Measurements from ENCODE around the gene MERTK. TPM values are rescaled to one million over a fixed set of nuclear protein-coding genes. Genes with fewer than 3 reads are reported as not detected.

Gene MERTK
- total and polyA plus RNA-seq, 2 of the 13 experiments (the other 11 are each of a cell fraction or from before 2014, with no cell fraction given) = 37.3 to 44.7 TPM

- TF ChIP-seq HIC2 (CRISPR knock-in tag; IDR thresholded peaks at IDR 0.05; ENCODE audit: low read depth) (no peak; the same call in 1 of the 2 replicates), ZNF138 (CRISPR knock-in tag; IDR thresholded peaks at IDR 0.05; ENCODE audit: low read depth) (no peak; the same call in 1 of the 2 replicates), TEF (CRISPR knock-in tag; IDR thresholded peaks at IDR 0.05) (0 out of 2 replicates have a peak, but pooled peaks have one; percentile 72), ZSCAN20 (CRISPR knock-in tag; IDR thresholded peaks at IDR 0.05; ENCODE audit: borderline replicate concordance) (peak; percentile 47; the same call in 1 of the 2 replicates), CTCF (CRISPR knock-in tag; IDR thresholded peaks at IDR 0.05) (peak; percentile 28; the same call in 1 of the 2 replicates), ATRX (CRISPR knock-in tag; IDR thresholded peaks at IDR 0.05; ENCODE audit: borderline replicate concordance) (no peak), TEAD2 (CRISPR knock-in tag; IDR thresholded peaks at IDR 0.05) (no peak), ZNF607 (CRISPR knock-in tag; IDR thresholded peaks at IDR 0.05; ENCODE audit: borderline replicate concordance) (peak; percentile 85; the same call in 1 of the 2 replicates), RARG (CRISPR knock-in tag; IDR thresholded peaks at IDR 0.05; ENCODE audit: low read depth) (0 out of 2 replicates have a peak, but pooled peaks have one; percentile 33), ZBTB1 (CRISPR knock-in tag; IDR thresholded peaks at IDR 0.05; ENCODE audit: borderline replicate concordance) (no peak), NONO (IDR thresholded peaks at IDR 0.05) (no peak), NONO (CRISPR knock-in tag; conservative IDR thresholded peaks at IDR 0.05) (no peak; the same call in none of the 2 replicates), ZFP36L2 (CRISPR knock-in tag; IDR thresholded peaks at IDR 0.05) (no peak; the same call in 1 of the 2 replicates), ZNF552 (CRISPR knock-in tag; IDR thresholded peaks at IDR 0.05; ENCODE audit: borderline replicate concordance) (0 out of 2 replicates have a peak, but pooled peaks have one; percentile 15), ZNF256 (CRISPR knock-in tag; conservative IDR thresholded peaks at IDR 0.05) (peak; percentile 92), FOXK2 (IDR thresholded peaks at IDR 0.05) (no peak), SRSF1 (optimal IDR thresholded peaks at IDR 0.05; ENCODE audit: low read depth, low read length) (no peak), ZMYM4 (CRISPR knock-in tag; IDR thresholded peaks at IDR 0.05) (peak; percentile 73; the same call in 1 of the 2 replicates), KLF15 (CRISPR knock-in tag; IDR thresholded peaks at IDR 0.05; ENCODE audit: borderline replicate concordance) (peak; percentile 24; the same call in 1 of the 2 replicates), PRDM10 (CRISPR knock-in tag; IDR thresholded peaks at IDR 0.05; ENCODE audit: low read depth) (no peak), ZNF878 (CRISPR knock-in tag; IDR thresholded peaks at IDR 0.05) (no peak)
Observed at GRCh38 chr2:112054847-112055729, 156.7 kb downstream of the MERTK start, which contains the start of gene TMEM87B (continued).
